Stomach (tissue), 9 donors: Measurements from ENCODE around the gene CENPC. TPM values are rescaled to one million over a fixed set of nuclear protein-coding genes. Genes with fewer than 3 reads are reported as not detected.
A peak's percentile ranks its signal among the peaks of the same experiment; 100 is the strongest.

Source experiments
- DNase-seq, 2 donors: peaks; one replicate each; pipeline versions ENCODE4 v3.0.0 to v3.0.0-alpha.2; 2013 to 2019
- H3K27ac ChIP-seq, 5 donors: fragments of 200-600 bp in 4 of 5; sonication (generic) in 4 of 5; one replicate each; pipeline ENCODE4 v1.5.1; 2013 to 2019; ENCODE audit warnings: mild to moderate bottlenecking in 1 of 5, moderate library complexity in 1 of 5
- H3K27me3 ChIP-seq, 3 donors: fragments of 200-600 bp; sonication (generic); one replicate each; pipeline ENCODE4 v1.5.1; 2017 to 2019; ENCODE audit warnings: mixed run types in 1 of 3
- H3K36me3 ChIP-seq, 4 donors: fragments of 200-600 bp; sonication (generic); 1 replicate in 3 of 4; 2 replicates in 1 of 4; pipeline ENCODE4 v1.5.1; 2016 to 2019
- H3K4me1 ChIP-seq, 4 donors: fragments of 200-600 bp; sonication (generic); one replicate each; pipeline ENCODE4 v1.5.1; 2016 to 2019
- H3K4me3 ChIP-seq, 4 donors: fragments of 200-600 bp; sonication (generic) in 3 of 4; one replicate each; pipeline ENCODE4 v1.5.1; 2016 to 2019; ENCODE audit warnings: mild to moderate bottlenecking in 1 of 4
- H3K9me3 ChIP-seq, 4 donors: fragments of 200-600 bp; sonication (generic); one replicate each; pipeline ENCODE4 v1.5.1; 2016 to 2019
- CTCF ChIP-seq, 7 experiments: fragments of 450-650 bp in 4 of 7; fragments of 200-600 bp in 3 of 7; sonication (generic) in 3 of 7; IDR thresholded peaks; one replicate each; pipeline ENCODE4 v1.5.1; 2016 to 2019; ENCODE audit warnings: antibody characterized with exemption in 7 of 7, control low read depth in 2 of 7, mild to moderate bottlenecking in 1 of 7
- EP300 ChIP-seq: sonication (generic); formaldehyde crosslinking; IDR thresholded peaks from one replicate; pipeline ENCODE4 v1.6.1; 2017; ENCODE audit warnings: antibody characterized with exemption
- POLR2A ChIP-seq, 4 donors: fragments of 450-650 bp; IDR thresholded peaks; one replicate each; pipeline ENCODE4 v1.6.1; 2016; ENCODE audit warnings: antibody characterized with exemption in 4 of 4, control low read depth in 2 of 4, mild to moderate bottlenecking in 1 of 4, moderate library complexity in 1 of 4
- POLR2AphosphoS5 ChIP-seq, 3 donors: sonication (generic); formaldehyde crosslinking; IDR thresholded peaks; one replicate each; pipeline ENCODE4 v1.6.1; 2016; ENCODE audit warnings: antibody characterized with exemption in 3 of 3
- WGBS, 5 donors: extraction: QIAGEN DNeasy Blood & Tissue Kit in 3 of 5; methylation state at CpG; one replicate each; pipeline versions ENCODE4 v1.1.5 to v1.1.7; 2013 to 2018; 5-methylcytosine and 5-hydroxymethylcytosine counted together
- intact Hi-C: fragments of 100-400 bp; cut with DNase I; formaldehyde crosslinking; loops from one replicate; pipeline ENCODE4 v1.15.1; 2023; ENCODE audit warnings: low total_unique reads
- polyA plus RNA-seq, 3 donors: library from polyadenylated mRNA; stranded (reverse); fragments of 200-250 nt; gene quantifications; one replicate each; pipeline ENCODE4 v1.2.3, GENCODE V29; 2013
- total RNA-seq, 5 donors: library from RNA; depleted of rRNA; stranded (reverse); fragments of >200 nt; gene quantifications; one replicate each; pipeline versions ENCODE4 v1.1.0 to v1.2.3, GENCODE V29; 2014 to 2016
- donor health status: healthy with polysubstance abuse.
- donor health status: Bipolar disorder and iron deficiency.
- donor health status: healthy.

CENPC gene
- total and polyA plus RNA-seq, 8 donors = 2.7 to 159 (median 32.8) TPM

- peak in 1 of 2 donors; percentile 10 for DNase-seq
- no peaks in the 10 kb centered on the region for H3K9me3 ChIP-seq
- H3K4me1 ChIP-seq = peaks cover 7 to 52% (median 32%) of the 10 kb centered on the region in 4 donors
- WGBS, 5 donors = 41 to 46% (median 45%) methylated on average over 4 of the region's 4 CpGs
- H3K36me3 ChIP-seq = peaks cover 0 to 18% (median 10%) of the 10 kb centered on the region in 4 donors
- intact Hi-C loops = no loop called here
- H3K4me3 ChIP-seq = peak overlapping the region; percentile 54 to 87 (median 74)
- TF ChIP-seq CTCF (IDR thresholded peaks at IDR 0.05) (no peak), POLR2AphosphoS5 (IDR thresholded peaks at IDR 0.05) (no peak), EP300 (no peak), POLR2A (IDR thresholded peaks at IDR 0.05) (no peak)
- no peaks in the 10 kb centered on the region for H3K27me3 ChIP-seq
- peak overlapping the region in 4 of 5 donors; percentile 89 to 95 (median 94) for H3K27ac ChIP-seq
These were observed 677 bp upstream of the CENPC start for GRCh38 chr4:67546004-67546356.

GRCh38 chr4:67542076-67542475 lies 3.2 kb downstream of the CENPC start:
- Histone ChIP-seq H3K27me3 (no peaks in the 10 kb centered on the region), H3K36me3 (peaks cover 0 to 57% (median 48%) of the 10 kb centered on the region in 4 donors), H3K9me3 (no peaks in the 10 kb centered on the region), H3K27ac (peak overlapping the region in 1 of 5 donors; percentile 41), H3K4me1 (peaks cover 7 to 45% (median 32%) of the 10 kb centered on the region in 4 donors), H3K4me3 (no peak overlapping the region)
- TF ChIP-seq CTCF (IDR thresholded peaks at IDR 0.05) (no peak), POLR2AphosphoS5 (IDR thresholded peaks at IDR 0.05) (no peak), EP300 (no peak)
- intact Hi-C loops = no loop called here
- no peak for DNase-seq
- 11 to 37% (median 29%) methylated on average over 1 of the region's 1 CpG for WGBS, 5 donors

GRCh38 chr4:67539830-67540229 lies 5.5 kb downstream of the CENPC start:
- DNase-seq = no peak

GRCh38 chr4:67535280-67535840 lies 9.9 kb downstream of the CENPC start:
- WGBS, 5 donors = 79 to 91% (median 87%) methylated on average over 2 of the region's 2 CpGs

More at GRCh38 chr4:67539830-67540229, 5.5 kb downstream of the CENPC start:
- H3K4me1 ChIP-seq = peaks cover 7 to 33% (median 23%) of the 10 kb centered on the region in 4 donors
- peaks cover 0 to 68% (median 67%) of the 10 kb centered on the region in 4 donors for H3K36me3 ChIP-seq
- TF ChIP-seq POLR2A (IDR thresholded peaks at IDR 0.05) (no peak), EP300 (no peak), CTCF (IDR thresholded peaks at IDR 0.05) (no peak), POLR2AphosphoS5 (IDR thresholded peaks at IDR 0.05) (no peak)
- H3K27ac ChIP-seq = no peak overlapping the region
- no peaks in the 10 kb centered on the region for H3K9me3 ChIP-seq
- no peak overlapping the region for H3K4me3 ChIP-seq
- 95 to 98% (median 97%) methylated on average over 1 of the region's 1 CpG for WGBS, 5 donors
- no peaks in the 10 kb centered on the region for H3K27me3 ChIP-seq
- intact Hi-C loops = no loop called here

More at GRCh38 chr4:67535280-67535840, 9.9 kb downstream of the CENPC start:
- no peak overlapping the region for H3K27ac ChIP-seq
- no peak overlapping the region for H3K4me3 ChIP-seq
- TF ChIP-seq CTCF (IDR thresholded peaks at IDR 0.05) = no peak
- TF ChIP-seq POLR2A (IDR thresholded peaks at IDR 0.05) = no peak
- no peak for TF ChIP-seq EP300
- no peak for TF ChIP-seq POLR2AphosphoS5 (IDR thresholded peaks at IDR 0.05)
- intact Hi-C loops = no loop called here
- H3K27me3 ChIP-seq = no peaks in the 10 kb centered on the region
- H3K36me3 ChIP-seq = peaks cover 16 to 93% (median 86%) of the 10 kb centered on the region in 4 donors
- no peak for DNase-seq
- peaks cover 0 to 10% (median 2%) of the 10 kb centered on the region in 4 donors for H3K4me1 ChIP-seq
- H3K9me3 ChIP-seq = no peaks in the 10 kb centered on the region
